ENCODE data around the gene INPP5D. TPM values are rescaled to one million over a fixed set of nuclear protein-coding genes. Genes with fewer than 3 reads are reported as not detected.

The INPP5D gene
- total RNA-seq, 2 experiments from 2014 or later, result 52.4 to 54.9 TPM

GRCh38 chr2:233068762-233069418 lies 8.7 kb downstream of the INPP5D start:
- H3K36me3 Mint-ChIP-seq, result peaks cover 22% of the 10 kb centered on the region
- intact Hi-C loops (cut with micrococcal nuclease), result no loop called here

GRCh38 chr2:233072838-233073237 lies 12.7 kb downstream of the INPP5D start:
- intact Hi-C loops (cut with micrococcal nuclease), result no loop called here
- Mint-ChIP-seq H3K9me3 (peaks cover 4% of the 10 kb centered on the region), H3K4me1 (ENCODE audit: low read depth) (peaks cover 36% of the 10 kb centered on the region), H3K36me3 (peaks cover 11% of the 10 kb centered on the region), H3K4me3 (no peak overlapping the region), H3K27me3 (no peaks in the 10 kb centered on the region), H3K27ac (peak overlapping the region; percentile 25)
- ChIA-PET POLR2A (interaction anchor here (1.0 kb wide), 1 partner anchor 11 kb away, joined by 4 read pairs; no protein-coding TSS in a partner anchor), CTCF (interaction anchor here (0.9 to 2.2 kb wide), 2 partner anchors 12 to 20 kb away, joined by 4 to 8 read pairs; partner anchors contain the start of gene INPP5D)
- no peak for DNase-seq

More at GRCh38 chr2:233068762-233069418, 8.7 kb downstream of the INPP5D start:
- DNase-seq, result no peak
- H3K27me3 Mint-ChIP-seq, result no peaks in the 10 kb centered on the region
- POLR2A ChIA-PET, result interaction anchor here (1.0 to 1.4 kb wide), 2 partner anchors 9 to 13 kb away, joined by 3 to 6 read pairs; partner anchors contain the start of gene INPP5D
- peak overlapping the region; percentile 55 for H3K27ac Mint-ChIP-seq
- H3K4me3 Mint-ChIP-seq, result no peak overlapping the region
- H3K9me3 Mint-ChIP-seq, result peaks cover 4% of the 10 kb centered on the region
- peaks cover 63% of the 10 kb centered on the region for H3K4me1 Mint-ChIP-seq (ENCODE audit: low read depth)
- CTCF ChIA-PET, result interaction anchor here (0.6 to 0.9 kb wide), 2 partner anchors 11 to 289 kb away, joined by 3 read pairs; no protein-coding TSS in a partner anchor

GRCh38 chr2:233074106-233074505 lies 14.0 kb downstream of the INPP5D start:
- peaks cover 15% of the 10 kb centered on the region for H3K36me3 Mint-ChIP-seq
- ChIA-PET POLR2A (interaction anchor here (0.7 to 1.0 kb wide), 2 partner anchors 13 to 20 kb away, joined by 4 read pairs; no protein-coding TSS in a partner anchor), CTCF (interaction anchor here (2.2 kb wide), 1 partner anchor 14 kb away, joined by 8 read pairs; the partner anchor contains the start of gene INPP5D)

GRCh38 chr2:233075141-233075965 lies 15.2 kb downstream of the INPP5D start:
- intact Hi-C loops (cut with micrococcal nuclease), result no loop called here
- peaks cover 39% of the 10 kb centered on the region for H3K4me1 Mint-ChIP-seq (ENCODE audit: low read depth)
- H3K27me3 Mint-ChIP-seq, result no peaks in the 10 kb centered on the region
- H3K4me3 Mint-ChIP-seq, result no peak overlapping the region
- H3K9me3 Mint-ChIP-seq, result peaks cover 4% of the 10 kb centered on the region
- H3K36me3 Mint-ChIP-seq, result peaks cover 21% of the 10 kb centered on the region
- POLR2A ChIA-PET, result interaction anchor here (1.0 to 1.4 kb wide), 2 partner anchors 13 to 15 kb away, joined by 6 read pairs; partner anchors contain the start of gene INPP5D
- H3K27ac Mint-ChIP-seq, result no peak overlapping the region
- DNase-seq, result no peak
- CTCF ChIA-PET, result interaction anchor here (2.3 kb wide), 1 partner anchor 14 kb away, joined by 18 read pairs; the partner anchor contains the start of gene INPP5D

More at GRCh38 chr2:233074106-233074505, 14.0 kb downstream of the INPP5D start:
- no peaks in the 10 kb centered on the region for H3K27me3 Mint-ChIP-seq
- peaks cover 4% of the 10 kb centered on the region for H3K9me3 Mint-ChIP-seq
- H3K27ac Mint-ChIP-seq, result no peak overlapping the region
- no peak overlapping the region for H3K4me3 Mint-ChIP-seq
- peaks cover 36% of the 10 kb centered on the region for H3K4me1 Mint-ChIP-seq (ENCODE audit: low read depth)
- intact Hi-C loops (cut with micrococcal nuclease), result no loop called here
- no peak for DNase-seq

- Mint-ChIP-seq H3K4me3 (no peak overlapping the region), H3K36me3 (peaks cover 22% of the 10 kb centered on the region), H3K27me3 (no peaks in the 10 kb centered on the region), H3K4me1 (ENCODE audit: low read depth) (peaks cover 40% of the 10 kb centered on the region), H3K27ac (no peak overlapping the region), H3K9me3 (peaks cover 4% of the 10 kb centered on the region)
- ChIA-PET POLR2A (interaction anchor here (1.0 to 1.4 kb wide), 2 partner anchors 14 to 15 kb away, joined by 6 read pairs; partner anchors contain the start of gene INPP5D), CTCF (interaction anchor here (2.3 kb wide), 1 partner anchor 15 kb away, joined by 18 read pairs; the partner anchor contains the start of gene INPP5D)
- intact Hi-C loops (cut with micrococcal nuclease), result loop anchor here (1.0 kb wide), 1 partner anchor 9 kb away; no protein-coding TSS in a partner anchor
- peak; percentile 44 for DNase-seq
Observed at GRCh38 chr2:233075966-233076339, 15.8 kb downstream of the INPP5D start.

- H3K27ac Mint-ChIP-seq, result no peak overlapping the region
- DNase-seq, result no peak
Observed at GRCh38 chr2:233076749-233077148, 16.6 kb downstream of the INPP5D start.

GRCh38 chr2:233079473-233079877 lies 19.3 kb downstream of the INPP5D start:
- Mint-ChIP-seq H3K4me1 (ENCODE audit: low read depth) (peaks cover 62% of the 10 kb centered on the region), H3K4me3 (peak overlapping the region; percentile 53), H3K9me3 (no peaks in the 10 kb centered on the region), H3K27ac (peak overlapping the region; percentile 85), H3K36me3 (peaks cover 29% of the 10 kb centered on the region), H3K27me3 (no peaks in the 10 kb centered on the region)
- intact Hi-C loops (cut with micrococcal nuclease), result no loop called here
- ChIA-PET CTCF (interaction anchor here (3.5 to 8.0 kb wide), 2 partner anchors 19 to 21 kb away, joined by 16 to 66 read pairs; partner anchors contain the start of gene INPP5D), POLR2A (interaction anchor here (1.0 to 10.4 kb wide), 2 partner anchors 12 to 17 kb away, joined by 4 to 145 read pairs; partner anchors contain the start of gene INPP5D)
- peak; percentile 52 for DNase-seq

More at GRCh38 chr2:233076749-233077148, 16.6 kb downstream of the INPP5D start:
- H3K27me3 Mint-ChIP-seq, result no peaks in the 10 kb centered on the region
- intact Hi-C loops (cut with micrococcal nuclease), result loop anchor here (1.0 kb wide), 1 partner anchor 9 kb away; no protein-coding TSS in a partner anchor
- peaks cover 22% of the 10 kb centered on the region for H3K36me3 Mint-ChIP-seq
- peaks cover 45% of the 10 kb centered on the region for H3K4me1 Mint-ChIP-seq (ENCODE audit: low read depth)
- peak overlapping the region; percentile 10 for H3K4me3 Mint-ChIP-seq
- CTCF ChIA-PET, result interaction anchor here (2.3 kb wide), 1 partner anchor 16 kb away, joined by 18 read pairs; the partner anchor contains the start of gene INPP5D
- POLR2A ChIA-PET, result interaction anchor here (1.0 to 10.4 kb wide), 3 partner anchors 15 to 16 kb away, joined by 6 to 145 read pairs (median 6); partner anchors contain the start of gene INPP5D
- peaks cover 3% of the 10 kb centered on the region for H3K9me3 Mint-ChIP-seq

GRCh38 chr2:233079953-233080835 lies 20.1 kb downstream of the INPP5D start:
- H3K4me1 Mint-ChIP-seq (ENCODE audit: low read depth), result peaks cover 69% of the 10 kb centered on the region
- no peaks in the 10 kb centered on the region for H3K9me3 Mint-ChIP-seq
- peak overlapping the region; percentile 98 for H3K27ac Mint-ChIP-seq
- CTCF ChIA-PET, result interaction anchor here (0.7 to 8.0 kb wide), 3 partner anchors 12 to 20 kb away, joined by 3 to 66 read pairs (median 16); partner anchors contain the start of gene INPP5D
- intact Hi-C loops (cut with micrococcal nuclease), result loop anchor here (2.0 to 10.0 kb wide), 3 partner anchors 189 to 337 kb away; partner anchors contain the start of gene DGKD
- no peaks in the 10 kb centered on the region for H3K27me3 Mint-ChIP-seq
- H3K36me3 Mint-ChIP-seq, result peaks cover 32% of the 10 kb centered on the region
- H3K4me3 Mint-ChIP-seq, result peak overlapping the region; percentile 46
- peak; percentile 61 for DNase-seq
- POLR2A ChIA-PET, result interaction anchor here (0.8 to 10.4 kb wide), 6 partner anchors 10 to 171 kb away, joined by 3 to 145 read pairs (median 4); partner anchors contain the start of genes ATG16L1 and INPP5D

GRCh38 chr2:233080836-233081229 lies 20.7 kb downstream of the INPP5D start:
- ChIA-PET POLR2A (interaction anchor here (0.7 to 10.4 kb wide), 6 partner anchors 11 to 170 kb away, joined by 3 to 145 read pairs (median 3); partner anchors contain the start of genes ATG16L1 and INPP5D), CTCF (interaction anchor here (0.7 to 8.0 kb wide), 3 partner anchors 12 to 20 kb away, joined by 3 to 66 read pairs (median 16); partner anchors contain the start of gene INPP5D)
- Mint-ChIP-seq H3K9me3 (no peaks in the 10 kb centered on the region), H3K4me3 (peak overlapping the region; percentile 46), H3K36me3 (peaks cover 36% of the 10 kb centered on the region), H3K27ac (peak overlapping the region; percentile 98), H3K4me1 (ENCODE audit: low read depth) (peaks cover 75% of the 10 kb centered on the region), H3K27me3 (no peaks in the 10 kb centered on the region)
- DNase-seq, result no peak
- intact Hi-C loops (cut with micrococcal nuclease), result loop anchor here (1.0 to 10.0 kb wide), 4 partner anchors 19 to 336 kb away; partner anchors contain the start of gene DGKD

- H3K27ac Mint-ChIP-seq, result peak overlapping the region; percentile 98
- intact Hi-C loops (cut with micrococcal nuclease), result loop anchor here (1.0 to 10.0 kb wide), 4 partner anchors 19 to 336 kb away; partner anchors contain the start of gene DGKD
- H3K27me3 Mint-ChIP-seq, result no peaks in the 10 kb centered on the region
- H3K4me3 Mint-ChIP-seq, result peak overlapping the region; percentile 39
- H3K36me3 Mint-ChIP-seq, result peaks cover 36% of the 10 kb centered on the region
- no peaks in the 10 kb centered on the region for H3K9me3 Mint-ChIP-seq
- DNase-seq, result peak; percentile 88
- ChIA-PET CTCF (interaction anchor here (1.6 to 8.0 kb wide), 3 partner anchors 19 to 150 kb away, joined by 5 to 66 read pairs (median 16); partner anchors contain the start of gene INPP5D), POLR2A (interaction anchor here (0.7 to 10.4 kb wide), 6 partner anchors 13 to 170 kb away, joined by 3 to 145 read pairs (median 4); partner anchors contain the start of genes ATG16L1 and INPP5D)
- peaks cover 80% of the 10 kb centered on the region for H3K4me1 Mint-ChIP-seq (ENCODE audit: low read depth)
Observed at GRCh38 chr2:233081232-233081730, 21.1 kb downstream of the INPP5D start.

Data from activated CD4-positive, alpha-beta memory T cell treated with anti-CD3 and anti-CD28 coated beads for 36 hours (primary cell).